ENCODE data around the gene LRCH4.

DNA sequence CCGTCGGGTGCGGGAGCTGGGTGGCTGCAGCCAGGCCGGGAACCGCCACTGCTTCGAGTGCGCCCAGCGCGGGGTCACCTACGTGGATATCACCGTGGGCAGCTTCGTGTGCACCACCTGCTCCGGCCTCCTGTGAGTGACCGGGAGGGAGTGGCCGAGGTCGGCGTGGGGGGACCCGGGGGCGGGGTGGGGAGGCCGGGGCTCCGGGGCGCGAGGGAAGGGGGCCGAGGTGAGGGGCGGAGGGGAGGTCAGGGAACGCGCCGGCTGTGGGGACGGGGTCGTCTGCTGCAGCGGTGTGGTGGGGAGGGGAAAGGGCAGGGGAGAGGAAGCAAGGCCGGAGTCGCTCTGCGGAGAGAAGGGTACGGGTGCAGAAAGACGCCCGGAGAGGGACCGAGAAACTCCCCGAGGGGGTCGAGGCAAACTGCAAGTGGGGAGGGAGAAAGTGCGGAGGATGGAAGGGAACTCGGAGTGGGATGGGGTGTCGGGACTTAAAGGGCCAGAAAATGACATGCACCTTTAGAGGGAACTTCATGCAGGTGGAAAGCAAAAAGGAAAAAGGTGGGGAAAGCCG, 46.4 kb downstream of the LRCH4 start:
- TF ChIP-seq, protein P1, sequence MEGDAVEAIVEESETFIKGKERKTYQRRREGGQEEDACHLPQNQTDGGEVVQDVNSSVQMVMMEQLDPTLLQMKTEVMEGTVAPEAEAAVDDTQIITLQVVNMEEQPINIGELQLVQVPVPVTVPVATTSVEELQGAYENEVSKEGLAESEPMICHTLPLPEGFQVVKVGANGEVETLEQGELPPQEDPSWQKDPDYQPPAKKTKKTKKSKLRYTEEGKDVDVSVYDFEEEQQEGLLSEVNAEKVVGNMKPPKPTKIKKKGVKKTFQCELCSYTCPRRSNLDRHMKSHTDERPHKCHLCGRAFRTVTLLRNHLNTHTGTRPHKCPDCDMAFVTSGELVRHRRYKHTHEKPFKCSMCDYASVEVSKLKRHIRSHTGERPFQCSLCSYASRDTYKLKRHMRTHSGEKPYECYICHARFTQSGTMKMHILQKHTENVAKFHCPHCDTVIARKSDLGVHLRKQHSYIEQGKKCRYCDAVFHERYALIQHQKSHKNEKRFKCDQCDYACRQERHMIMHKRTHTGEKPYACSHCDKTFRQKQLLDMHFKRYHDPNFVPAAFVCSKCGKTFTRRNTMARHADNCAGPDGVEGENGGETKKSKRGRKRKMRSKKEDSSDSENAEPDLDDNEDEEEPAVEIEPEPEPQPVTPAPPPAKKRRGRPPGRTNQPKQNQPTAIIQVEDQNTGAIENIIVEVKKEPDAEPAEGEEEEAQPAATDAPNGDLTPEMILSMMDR (IDR thresholded peaks at IDR 0.05): no peak
- no peak for TF ChIP-seq POLR2A (IDR thresholded peaks at IDR 0.05)

Measured in testis (tissue), 2 donors.